Measurements from ENCODE around the gene NFKB1. TPM values are rescaled to one million over a fixed set of nuclear protein-coding genes. Genes with fewer than 3 reads are reported as not detected.

NFKB1 gene, protein sequence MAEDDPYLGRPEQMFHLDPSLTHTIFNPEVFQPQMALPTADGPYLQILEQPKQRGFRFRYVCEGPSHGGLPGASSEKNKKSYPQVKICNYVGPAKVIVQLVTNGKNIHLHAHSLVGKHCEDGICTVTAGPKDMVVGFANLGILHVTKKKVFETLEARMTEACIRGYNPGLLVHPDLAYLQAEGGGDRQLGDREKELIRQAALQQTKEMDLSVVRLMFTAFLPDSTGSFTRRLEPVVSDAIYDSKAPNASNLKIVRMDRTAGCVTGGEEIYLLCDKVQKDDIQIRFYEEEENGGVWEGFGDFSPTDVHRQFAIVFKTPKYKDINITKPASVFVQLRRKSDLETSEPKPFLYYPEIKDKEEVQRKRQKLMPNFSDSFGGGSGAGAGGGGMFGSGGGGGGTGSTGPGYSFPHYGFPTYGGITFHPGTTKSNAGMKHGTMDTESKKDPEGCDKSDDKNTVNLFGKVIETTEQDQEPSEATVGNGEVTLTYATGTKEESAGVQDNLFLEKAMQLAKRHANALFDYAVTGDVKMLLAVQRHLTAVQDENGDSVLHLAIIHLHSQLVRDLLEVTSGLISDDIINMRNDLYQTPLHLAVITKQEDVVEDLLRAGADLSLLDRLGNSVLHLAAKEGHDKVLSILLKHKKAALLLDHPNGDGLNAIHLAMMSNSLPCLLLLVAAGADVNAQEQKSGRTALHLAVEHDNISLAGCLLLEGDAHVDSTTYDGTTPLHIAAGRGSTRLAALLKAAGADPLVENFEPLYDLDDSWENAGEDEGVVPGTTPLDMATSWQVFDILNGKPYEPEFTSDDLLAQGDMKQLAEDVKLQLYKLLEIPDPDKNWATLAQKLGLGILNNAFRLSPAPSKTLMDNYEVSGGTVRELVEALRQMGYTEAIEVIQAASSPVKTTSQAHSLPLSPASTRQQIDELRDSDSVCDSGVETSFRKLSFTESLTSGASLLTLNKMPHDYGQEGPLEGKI
- total RNA-seq: 19.1 and 24.6 TPM in 2 replicates
- long read RNA-seq, full-length matches to known transcripts: 2 of 17 reads
- long read RNA-seq, partial matches to known transcripts: 14 of 17 reads
- long read RNA-seq, other reads (novel, unspliced or antisense): 1 of 17 reads

DNA sequence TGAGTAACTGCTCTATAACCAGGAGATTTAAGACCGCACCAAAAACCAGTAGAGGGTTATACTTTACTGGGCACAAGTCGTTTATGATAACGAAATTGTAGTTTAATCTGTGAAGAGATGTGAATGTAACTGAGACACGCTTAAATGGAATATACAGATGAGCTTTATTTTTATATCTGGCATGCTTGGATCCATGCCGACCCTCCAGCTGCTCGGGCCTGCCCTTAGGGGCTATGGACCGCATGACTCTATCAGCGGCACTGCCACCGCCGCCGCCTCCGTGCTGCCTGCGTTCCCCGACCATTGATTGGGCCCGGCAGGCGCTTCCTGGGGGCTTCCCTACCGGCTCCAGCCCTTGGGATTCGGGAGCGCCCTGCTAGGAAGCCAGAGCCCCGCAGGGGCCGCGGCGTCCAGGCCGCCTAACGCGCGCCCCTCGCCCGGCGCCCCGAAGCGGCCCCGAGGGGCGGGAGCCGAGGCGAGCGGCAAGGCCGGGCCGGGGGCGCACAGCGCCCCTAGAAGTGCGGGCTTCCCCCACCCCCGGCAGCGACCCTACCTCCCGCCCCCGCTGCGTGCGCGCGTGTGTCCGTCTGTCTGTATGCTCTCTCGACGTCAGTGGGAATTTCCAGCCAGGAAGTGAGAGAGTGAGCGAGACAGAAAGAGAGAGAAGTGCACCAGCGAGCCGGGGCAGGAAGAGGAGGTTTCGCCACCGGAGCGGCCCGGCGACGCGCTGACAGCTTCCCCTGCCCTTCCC lies at the start of gene NFKB1:
NFKB1 (plus strand) TSS at position 664 of the 751 bp plus-strand sequence. CDS start 24,160 bp downstream, outside the sequence.
- TF ChIP-seq, protein P1, sequence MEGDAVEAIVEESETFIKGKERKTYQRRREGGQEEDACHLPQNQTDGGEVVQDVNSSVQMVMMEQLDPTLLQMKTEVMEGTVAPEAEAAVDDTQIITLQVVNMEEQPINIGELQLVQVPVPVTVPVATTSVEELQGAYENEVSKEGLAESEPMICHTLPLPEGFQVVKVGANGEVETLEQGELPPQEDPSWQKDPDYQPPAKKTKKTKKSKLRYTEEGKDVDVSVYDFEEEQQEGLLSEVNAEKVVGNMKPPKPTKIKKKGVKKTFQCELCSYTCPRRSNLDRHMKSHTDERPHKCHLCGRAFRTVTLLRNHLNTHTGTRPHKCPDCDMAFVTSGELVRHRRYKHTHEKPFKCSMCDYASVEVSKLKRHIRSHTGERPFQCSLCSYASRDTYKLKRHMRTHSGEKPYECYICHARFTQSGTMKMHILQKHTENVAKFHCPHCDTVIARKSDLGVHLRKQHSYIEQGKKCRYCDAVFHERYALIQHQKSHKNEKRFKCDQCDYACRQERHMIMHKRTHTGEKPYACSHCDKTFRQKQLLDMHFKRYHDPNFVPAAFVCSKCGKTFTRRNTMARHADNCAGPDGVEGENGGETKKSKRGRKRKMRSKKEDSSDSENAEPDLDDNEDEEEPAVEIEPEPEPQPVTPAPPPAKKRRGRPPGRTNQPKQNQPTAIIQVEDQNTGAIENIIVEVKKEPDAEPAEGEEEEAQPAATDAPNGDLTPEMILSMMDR (conservative IDR thresholded peaks at IDR 0.05): no peak
- Mint-ChIP-seq H3K27me3 (ENCODE audit: low read depth) (no peaks in the 10 kb centered on the region), H3K4me3 (peak within 1 kb of the TSS; percentile 93), H3K36me3 (ENCODE audit: low read depth) (no peaks in the 10 kb centered on the region), H3K9me3 (no peaks in the 10 kb centered on the region), H3K4me1 (peaks cover 41% of the 10 kb centered on the region), H3K27ac (ENCODE audit: unreplicated experiment) (peak within 1 kb of the TSS; percentile 94)
- DNase-seq (ENCODE audit: low read depth, low spot score): peak; percentile 48

DNA sequence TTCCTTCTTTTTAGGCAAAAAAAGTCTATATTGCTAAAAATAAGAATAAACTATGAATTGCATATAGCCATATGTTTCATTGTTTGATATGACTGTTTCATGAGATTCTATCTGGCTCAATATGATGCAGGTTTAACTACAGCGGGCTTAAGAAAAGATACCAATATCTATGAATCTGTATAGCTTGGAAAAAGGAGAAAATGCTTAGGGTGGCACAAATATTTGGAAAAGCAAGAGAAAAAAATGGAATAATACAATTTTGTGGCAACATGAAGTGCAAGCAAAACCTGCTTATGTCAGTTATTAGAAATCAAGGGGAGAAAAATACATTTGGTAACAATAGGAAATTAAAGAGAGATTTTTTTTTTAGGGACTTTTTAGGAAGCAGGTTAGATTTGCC lies 48.3 kb upstream of the NFKB1 start:
- no peak overlapping the region for H3K4me3 Mint-ChIP-seq
- DNase-seq (ENCODE audit: low read depth, low spot score): no peak
- H3K27me3 Mint-ChIP-seq (ENCODE audit: low read depth): no peaks in the 10 kb centered on the region
- H3K36me3 Mint-ChIP-seq (ENCODE audit: low read depth): no peaks in the 10 kb centered on the region
- no peaks in the 10 kb centered on the region for H3K4me1 Mint-ChIP-seq
- no peak overlapping the region for H3K27ac Mint-ChIP-seq (ENCODE audit: unreplicated experiment)
- H3K9me3 Mint-ChIP-seq: no peaks in the 10 kb centered on the region
- TF ChIP-seq, protein P1 (conservative IDR thresholded peaks at IDR 0.05): no peak

- Mint-ChIP-seq H3K4me1 (no peaks in the 10 kb centered on the region), H3K9me3 (no peaks in the 10 kb centered on the region), H3K27me3 (ENCODE audit: low read depth) (no peaks in the 10 kb centered on the region), H3K36me3 (ENCODE audit: low read depth) (no peaks in the 10 kb centered on the region), H3K4me3 (no peak overlapping the region), H3K27ac (ENCODE audit: unreplicated experiment) (no peak overlapping the region)
- DNase-seq (ENCODE audit: low read depth, low spot score): no peak
- TF ChIP-seq, protein P1 (conservative IDR thresholded peaks at IDR 0.05): no peak
Observed at GRCh38 chr4:102453827-102454226, 47.3 kb upstream of the NFKB1 start.

DNA sequence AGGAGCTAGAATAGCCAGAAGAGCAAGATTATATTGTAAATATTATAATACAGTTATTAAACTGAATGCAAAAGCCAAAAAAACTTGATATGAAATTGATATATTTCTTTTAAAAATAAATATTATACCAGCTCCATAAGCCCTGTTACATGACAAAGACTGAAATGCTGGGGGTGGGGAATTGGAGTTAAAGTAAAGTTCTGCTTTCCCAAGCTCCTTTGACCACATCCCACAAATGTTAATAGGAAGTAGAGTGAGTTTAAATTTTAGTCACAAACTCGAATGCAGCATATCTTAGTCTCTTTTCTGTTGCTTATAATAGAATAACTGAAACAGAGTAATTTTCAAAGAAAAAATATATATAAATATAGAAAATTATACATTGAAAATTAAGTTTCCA lies 46.9 kb upstream of the NFKB1 start:
- Mint-ChIP-seq H3K9me3 (no peaks in the 10 kb centered on the region), H3K27me3 (ENCODE audit: low read depth) (no peaks in the 10 kb centered on the region), H3K36me3 (ENCODE audit: low read depth) (no peaks in the 10 kb centered on the region), H3K4me1 (no peaks in the 10 kb centered on the region), H3K4me3 (no peak overlapping the region), H3K27ac (ENCODE audit: unreplicated experiment) (no peak overlapping the region)
- DNase-seq (ENCODE audit: low read depth, low spot score): no peak
- TF ChIP-seq, protein P1 (conservative IDR thresholded peaks at IDR 0.05): no peak
